ENCODE results near the gene THAP2. TPM values are rescaled to one million over a fixed set of nuclear protein-coding genes. Genes with fewer than 3 reads are reported as not detected.

The THAP2 gene
- total and polyA plus RNA-seq, 4 donors = 2.7 to 10.5 (median 4.1) TPM

DNA sequence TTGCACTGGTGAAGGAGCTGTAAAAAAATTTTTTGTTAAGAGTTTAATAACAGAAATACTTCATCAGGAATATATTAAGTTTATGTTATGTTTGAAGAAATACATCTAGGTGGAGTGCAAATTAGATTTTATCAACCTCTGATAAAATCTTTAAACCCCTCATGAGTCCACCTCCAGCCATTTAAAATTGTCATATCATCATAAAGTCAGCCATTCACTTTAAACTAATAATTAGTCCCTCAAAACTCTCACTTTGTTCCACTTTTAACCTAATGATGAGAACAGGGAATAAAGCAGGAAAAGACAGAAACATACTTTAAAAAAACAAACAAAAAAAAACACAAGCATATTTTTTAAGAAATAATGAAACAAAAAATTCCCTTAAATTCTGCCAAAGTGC, 25.6 kb upstream of the THAP2 start:
- TF ChIP-seq CTCF (IDR thresholded peaks at IDR 0.05; ENCODE audit: control extremely low read depth, extremely low read depth) = no peak
- H3K9me3 ChIP-seq (ENCODE audit: control insufficient read depth in 4 of 4, insufficient read depth in 3 of 4, low read length in 3 of 4) = no peaks in the 10 kb centered on the region
- H3K36me3 ChIP-seq (ENCODE audit: control insufficient read depth in 4 of 4, insufficient read depth in 4 of 4, low read length in 4 of 4) = peaks cover 18 to 56% (median 28%) of the 10 kb centered on the region in 4 donors
- ATAC-seq (ENCODE audit: insufficient read depth, low FRiP score) (no peak), DNase-seq (no peak)
- H3K27ac ChIP-seq (ENCODE audit: low read depth in 1 of 2, low read length in 1 of 2) = no peak overlapping the region
- H3K9ac ChIP-seq (ENCODE audit: insufficient read depth in 1 of 2, low read length in 2 of 2) = no peak overlapping the region
- H3K27me3 ChIP-seq (ENCODE audit: control insufficient read depth in 3 of 3, insufficient read depth in 3 of 3, low read length in 2 of 3) = no peaks in the 10 kb centered on the region
- H3K4me3 ChIP-seq = no peak overlapping the region
- H3K4me1 ChIP-seq (ENCODE audit: control insufficient read depth in 5 of 5, insufficient read depth in 5 of 5, low read length in 5 of 5) = no peaks in the 10 kb centered on the region

DNA sequence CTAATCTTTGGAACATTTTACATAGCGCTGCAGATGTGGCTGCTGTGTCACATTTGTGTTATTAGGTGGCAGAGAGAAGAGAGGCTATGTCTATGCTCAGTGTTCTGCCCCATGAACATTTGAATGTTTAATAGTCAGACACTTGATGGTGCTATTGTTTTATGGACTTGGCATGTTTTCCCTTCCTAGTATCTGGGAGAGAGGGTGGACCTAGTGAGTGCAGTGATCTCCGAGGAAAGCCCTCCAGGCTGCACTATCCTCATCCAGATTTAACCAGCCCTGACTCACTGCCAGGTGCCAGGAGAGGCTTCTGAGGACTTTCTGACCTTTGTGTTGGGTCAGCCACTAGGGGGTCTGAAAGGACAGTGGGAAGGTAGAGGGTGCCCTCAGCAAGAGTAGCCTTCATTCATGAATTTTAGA, 24.8 kb upstream of the THAP2 start:
- H3K27ac ChIP-seq (ENCODE audit: low read depth in 1 of 2, low read length in 1 of 2) = no peak overlapping the region
- ATAC-seq (ENCODE audit: insufficient read depth, low FRiP score) (no peak), DNase-seq (no peak)
- no peaks in the 10 kb centered on the region for H3K4me1 ChIP-seq (ENCODE audit: control insufficient read depth in 5 of 5, insufficient read depth in 5 of 5, low read length in 5 of 5)
- no peaks in the 10 kb centered on the region for H3K9me3 ChIP-seq (ENCODE audit: control insufficient read depth in 4 of 4, insufficient read depth in 3 of 4, low read length in 3 of 4)
- TF ChIP-seq CTCF (IDR thresholded peaks at IDR 0.05; ENCODE audit: control extremely low read depth, extremely low read depth) = no peak
- H3K36me3 ChIP-seq (ENCODE audit: control insufficient read depth in 4 of 4, insufficient read depth in 4 of 4, low read length in 4 of 4) = peaks cover 15 to 57% (median 23%) of the 10 kb centered on the region in 4 donors
- H3K9ac ChIP-seq (ENCODE audit: insufficient read depth in 1 of 2, low read length in 2 of 2) = no peak overlapping the region
- no peaks in the 10 kb centered on the region for H3K27me3 ChIP-seq (ENCODE audit: control insufficient read depth in 3 of 3, insufficient read depth in 3 of 3, low read length in 2 of 3)
- WGBS, 2 donors = 85 to 88% methylated on average over 2 of the region's 2 CpGs
- no peak overlapping the region for H3K4me3 ChIP-seq

- Histone ChIP-seq H3K9me3 (ENCODE audit: control insufficient read depth in 4 of 4, insufficient read depth in 3 of 4, low read length in 3 of 4) (no peaks in the 10 kb centered on the region), H3K4me1 (ENCODE audit: control insufficient read depth in 5 of 5, insufficient read depth in 5 of 5, low read length in 5 of 5) (no peaks in the 10 kb centered on the region), H3K9ac (ENCODE audit: insufficient read depth in 1 of 2, low read length in 2 of 2) (no peak overlapping the region), H3K27ac (ENCODE audit: low read depth in 1 of 2, low read length in 1 of 2) (no peak overlapping the region), H3K36me3 (ENCODE audit: control insufficient read depth in 4 of 4, insufficient read depth in 4 of 4, low read length in 4 of 4) (peaks cover 15 to 51% (median 23%) of the 10 kb centered on the region in 4 donors), H3K4me3 (no peak overlapping the region), H3K27me3 (ENCODE audit: control insufficient read depth in 3 of 3, insufficient read depth in 3 of 3, low read length in 2 of 3) (no peaks in the 10 kb centered on the region)
- 94 to 97% methylated on average over 2 of the region's 2 CpGs for WGBS, 2 donors
- TF ChIP-seq CTCF (IDR thresholded peaks at IDR 0.05; ENCODE audit: control extremely low read depth, extremely low read depth) = no peak
- DNase-seq = no peak
- ATAC-seq (ENCODE audit: insufficient read depth, low FRiP score) = no peak
These were observed 23.8 kb upstream of the THAP2 start for GRCh38 chr12:71640316-71640715.

- Histone ChIP-seq H3K4me1 (ENCODE audit: control insufficient read depth in 5 of 5, insufficient read depth in 5 of 5, low read length in 5 of 5) (no peaks in the 10 kb centered on the region), H3K27ac (ENCODE audit: low read depth in 1 of 2, low read length in 1 of 2) (no peak overlapping the region), H3K27me3 (ENCODE audit: control insufficient read depth in 3 of 3, insufficient read depth in 3 of 3, low read length in 2 of 3) (no peaks in the 10 kb centered on the region), H3K9ac (ENCODE audit: insufficient read depth in 1 of 2, low read length in 2 of 2) (no peak overlapping the region), H3K4me3 (no peak overlapping the region), H3K36me3 (ENCODE audit: control insufficient read depth in 4 of 4, insufficient read depth in 4 of 4, low read length in 4 of 4) (peaks cover 15 to 48% (median 22%) of the 10 kb centered on the region in 4 donors), H3K9me3 (ENCODE audit: control insufficient read depth in 4 of 4, insufficient read depth in 3 of 4, low read length in 3 of 4) (no peaks in the 10 kb centered on the region)
- no peak for TF ChIP-seq CTCF (IDR thresholded peaks at IDR 0.05; ENCODE audit: control extremely low read depth, extremely low read depth)
- DNase-seq = no peak
- ATAC-seq (ENCODE audit: insufficient read depth, low FRiP score) = no peak
- 77 to 90% methylated on average over 2 of the region's 2 CpGs for WGBS, 2 donors
These were observed 22.7 kb upstream of the THAP2 start for GRCh38 chr12:71641390-71641789.
